ENCODE data around the gene ACVRL1.

ACVRL1 gene

DNA sequence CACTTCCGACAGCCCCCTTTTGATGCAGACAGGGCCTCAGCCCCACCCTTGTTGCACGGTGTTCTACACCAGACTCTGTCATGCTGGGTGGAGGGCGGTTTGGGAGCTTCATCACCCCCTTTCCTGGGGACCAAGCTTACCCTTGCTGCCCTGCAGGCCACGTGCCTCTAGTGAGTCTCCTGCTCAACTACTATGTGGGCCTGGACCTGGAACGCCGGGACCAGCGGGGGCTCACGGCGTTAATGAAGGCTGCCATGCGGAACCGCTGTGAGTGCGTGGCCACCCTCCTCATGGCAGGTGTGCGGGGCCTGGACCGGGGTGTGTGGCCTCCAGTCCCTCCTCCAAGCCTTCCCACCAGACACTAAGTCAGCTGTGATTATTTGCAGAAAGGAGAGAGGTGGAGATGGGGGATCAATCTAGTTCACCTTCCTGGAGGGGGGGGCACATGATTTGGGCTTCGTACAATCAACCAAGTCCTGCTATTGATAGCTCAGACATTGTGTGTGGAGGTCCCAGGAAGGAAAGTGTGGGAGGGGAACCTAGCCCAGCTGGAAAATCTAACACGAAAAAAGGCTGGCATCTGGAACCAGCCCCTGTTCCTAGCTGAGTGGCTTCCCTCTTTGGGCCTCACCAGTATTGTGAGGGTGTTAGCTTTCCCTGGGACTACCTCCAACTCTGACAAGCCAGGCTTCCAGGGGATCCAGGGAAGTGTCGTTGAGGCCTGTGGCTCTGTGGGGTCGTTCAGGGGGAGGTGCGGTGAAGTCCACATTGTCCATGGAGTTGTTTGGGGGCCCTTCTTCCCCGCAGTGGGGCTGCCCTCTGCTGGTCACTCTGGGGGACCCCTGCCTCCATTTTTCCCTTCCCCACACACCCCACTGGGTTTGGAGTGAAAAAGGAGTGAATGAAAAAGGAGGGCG is 17.8 kb upstream of the ACVRL1 start:
- H3K4me3 ChIP-seq (ENCODE audit: low read depth, low read length) = no peak overlapping the region
- peaks cover 9% of the 10 kb centered on the region for H3K4me1 ChIP-seq (ENCODE audit: control insufficient read depth, insufficient read depth, low read length, unreplicated experiment)
- H2AFZ ChIP-seq (ENCODE audit: low read length, unreplicated experiment) = no peak overlapping the region
- no peaks in the 10 kb centered on the region for H3K79me2 ChIP-seq (ENCODE audit: control insufficient read depth, insufficient read depth, low read length, unreplicated experiment)
- peaks cover 5% of the 10 kb centered on the region for H3K36me3 ChIP-seq (ENCODE audit: insufficient read depth, low read length)
- H3K27ac ChIP-seq (ENCODE audit: low read depth, low read length) = no peak overlapping the region
- H3K27me3 ChIP-seq (ENCODE audit: insufficient read depth, low read length) = no peaks in the 10 kb centered on the region

DNA sequence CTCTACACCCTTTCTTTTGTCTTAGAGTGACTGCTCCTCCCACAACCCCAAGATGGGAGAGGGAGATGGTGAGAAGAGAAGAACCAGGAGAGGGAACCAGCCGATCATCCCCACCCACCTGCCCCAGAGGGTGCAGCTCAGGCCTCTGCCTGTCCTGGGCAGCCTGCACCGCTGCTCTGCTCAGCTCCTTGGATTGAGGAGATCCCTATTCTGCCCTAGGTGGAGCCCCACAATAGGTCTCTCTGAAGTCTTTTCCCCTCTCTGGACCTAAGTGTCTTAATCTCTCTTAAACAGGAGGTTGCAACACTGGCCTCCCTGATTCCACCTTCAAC is 17.2 kb upstream of the ACVRL1 start:
- Histone ChIP-seq H2AFZ (ENCODE audit: low read length, unreplicated experiment) (no peak overlapping the region), H3K4me3 (ENCODE audit: low read depth, low read length) (no peak overlapping the region), H3K27me3 (ENCODE audit: insufficient read depth, low read length) (no peaks in the 10 kb centered on the region), H3K36me3 (ENCODE audit: insufficient read depth, low read length) (peaks cover 1% of the 10 kb centered on the region), H3K79me2 (ENCODE audit: control insufficient read depth, insufficient read depth, low read length, unreplicated experiment) (no peaks in the 10 kb centered on the region), H3K4me1 (ENCODE audit: control insufficient read depth, insufficient read depth, low read length, unreplicated experiment) (peaks cover 13% of the 10 kb centered on the region), H3K27ac (ENCODE audit: low read depth, low read length) (no peak overlapping the region)

DNA sequence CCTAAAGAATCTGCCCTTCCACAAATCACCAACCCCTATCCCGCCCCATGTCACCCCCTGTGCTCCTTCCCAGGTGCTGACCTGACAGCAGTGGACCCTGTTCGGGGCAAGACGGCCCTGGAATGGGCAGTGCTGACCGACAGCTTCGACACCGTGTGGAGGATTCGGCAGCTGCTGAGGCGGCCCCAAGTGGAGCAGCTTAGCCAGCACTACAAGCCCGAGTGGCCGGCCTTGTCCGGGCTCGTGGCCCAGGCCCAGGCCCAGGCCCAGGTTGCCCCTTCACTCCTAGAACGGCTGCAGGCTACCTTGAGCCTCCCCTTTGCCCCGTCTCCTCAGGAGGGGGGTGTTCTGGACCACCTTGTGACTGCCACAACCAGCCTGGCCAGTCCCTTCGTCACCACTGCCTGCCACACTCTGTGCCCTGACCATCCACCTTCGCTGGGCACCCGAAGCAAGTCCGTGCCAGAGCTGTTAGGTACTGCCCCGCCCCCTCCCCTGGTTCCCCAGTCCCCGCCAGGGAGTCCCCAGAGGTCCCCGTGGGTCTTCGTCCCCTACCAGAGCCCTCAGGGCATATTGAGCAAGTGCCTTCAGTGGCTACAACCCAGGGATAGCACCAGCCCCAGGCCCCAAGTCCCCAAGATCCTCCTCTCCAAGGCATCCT is 16.7 kb upstream of the ACVRL1 start:
- no peak overlapping the region for H2AFZ ChIP-seq (ENCODE audit: low read length, unreplicated experiment)
- no peaks in the 10 kb centered on the region for H3K36me3 ChIP-seq (ENCODE audit: insufficient read depth, low read length)
- peaks cover 14% of the 10 kb centered on the region for H3K4me1 ChIP-seq (ENCODE audit: control insufficient read depth, insufficient read depth, low read length, unreplicated experiment)
- no peaks in the 10 kb centered on the region for H3K27me3 ChIP-seq (ENCODE audit: insufficient read depth, low read length)
- H3K27ac ChIP-seq (ENCODE audit: low read depth, low read length) = no peak overlapping the region
- H3K79me2 ChIP-seq (ENCODE audit: control insufficient read depth, insufficient read depth, low read length, unreplicated experiment) = no peaks in the 10 kb centered on the region
- H3K4me3 ChIP-seq (ENCODE audit: low read depth, low read length) = no peak overlapping the region

DNA sequence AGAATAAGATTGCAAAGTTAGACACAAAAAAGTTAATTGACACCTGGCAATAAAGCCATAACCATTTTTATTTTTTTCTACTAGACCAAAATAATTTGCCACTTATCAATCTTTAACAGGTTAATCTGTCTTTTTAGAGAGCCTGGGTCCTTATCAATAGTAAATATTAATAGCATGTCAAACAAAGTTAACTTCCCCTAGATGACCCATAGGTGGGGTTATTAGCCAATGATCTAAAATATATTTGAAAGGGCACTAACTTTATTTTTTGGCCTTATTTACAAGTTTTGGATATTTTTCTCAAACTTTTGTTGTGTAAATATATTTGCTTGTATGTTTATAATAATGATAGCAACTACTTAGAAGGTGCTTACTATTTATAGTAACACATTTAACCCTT is 15.5 kb upstream of the ACVRL1 start:
- no peak overlapping the region for H3K27ac ChIP-seq (ENCODE audit: low read depth, low read length)
- no peak overlapping the region for H3K4me3 ChIP-seq (ENCODE audit: low read depth, low read length)
- H3K36me3 ChIP-seq (ENCODE audit: insufficient read depth, low read length) = no peaks in the 10 kb centered on the region
- H2AFZ ChIP-seq (ENCODE audit: low read length, unreplicated experiment) = no peak overlapping the region
- H3K27me3 ChIP-seq (ENCODE audit: insufficient read depth, low read length) = no peaks in the 10 kb centered on the region
- no peaks in the 10 kb centered on the region for H3K79me2 ChIP-seq (ENCODE audit: control insufficient read depth, insufficient read depth, low read length, unreplicated experiment)
- H3K4me1 ChIP-seq (ENCODE audit: control insufficient read depth, insufficient read depth, low read length, unreplicated experiment) = peaks cover 6% of the 10 kb centered on the region

DNA sequence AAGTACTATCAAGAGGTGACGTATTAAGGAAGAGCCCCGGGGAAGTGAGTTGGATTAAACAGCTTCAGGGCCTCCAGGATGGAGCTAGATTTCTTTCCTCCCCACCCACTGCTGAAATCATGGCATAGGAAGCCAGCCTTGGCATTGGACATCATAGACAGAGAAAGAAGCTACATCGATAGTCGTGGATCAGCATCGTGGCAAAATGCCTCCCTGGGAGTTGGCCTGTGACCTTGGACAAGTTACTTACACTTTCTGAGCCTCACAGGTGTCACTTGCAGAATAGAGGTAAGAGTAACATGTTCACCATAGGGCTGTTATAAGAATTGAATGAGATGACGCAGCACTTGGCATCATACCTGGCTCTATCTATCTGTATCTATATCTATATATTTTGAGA is 13.5 kb upstream of the ACVRL1 start:
- H3K4me1 ChIP-seq (ENCODE audit: control insufficient read depth, insufficient read depth, low read length, unreplicated experiment) = peaks cover 6% of the 10 kb centered on the region
- H2AFZ ChIP-seq (ENCODE audit: low read length, unreplicated experiment) = no peak overlapping the region
- no peaks in the 10 kb centered on the region for H3K36me3 ChIP-seq (ENCODE audit: insufficient read depth, low read length)
- no peaks in the 10 kb centered on the region for H3K27me3 ChIP-seq (ENCODE audit: insufficient read depth, low read length)
- no peak overlapping the region for H3K4me3 ChIP-seq (ENCODE audit: low read depth, low read length)
- H3K27ac ChIP-seq (ENCODE audit: low read depth, low read length) = no peak overlapping the region
- H3K79me2 ChIP-seq (ENCODE audit: control insufficient read depth, insufficient read depth, low read length, unreplicated experiment) = no peaks in the 10 kb centered on the region

DNA sequence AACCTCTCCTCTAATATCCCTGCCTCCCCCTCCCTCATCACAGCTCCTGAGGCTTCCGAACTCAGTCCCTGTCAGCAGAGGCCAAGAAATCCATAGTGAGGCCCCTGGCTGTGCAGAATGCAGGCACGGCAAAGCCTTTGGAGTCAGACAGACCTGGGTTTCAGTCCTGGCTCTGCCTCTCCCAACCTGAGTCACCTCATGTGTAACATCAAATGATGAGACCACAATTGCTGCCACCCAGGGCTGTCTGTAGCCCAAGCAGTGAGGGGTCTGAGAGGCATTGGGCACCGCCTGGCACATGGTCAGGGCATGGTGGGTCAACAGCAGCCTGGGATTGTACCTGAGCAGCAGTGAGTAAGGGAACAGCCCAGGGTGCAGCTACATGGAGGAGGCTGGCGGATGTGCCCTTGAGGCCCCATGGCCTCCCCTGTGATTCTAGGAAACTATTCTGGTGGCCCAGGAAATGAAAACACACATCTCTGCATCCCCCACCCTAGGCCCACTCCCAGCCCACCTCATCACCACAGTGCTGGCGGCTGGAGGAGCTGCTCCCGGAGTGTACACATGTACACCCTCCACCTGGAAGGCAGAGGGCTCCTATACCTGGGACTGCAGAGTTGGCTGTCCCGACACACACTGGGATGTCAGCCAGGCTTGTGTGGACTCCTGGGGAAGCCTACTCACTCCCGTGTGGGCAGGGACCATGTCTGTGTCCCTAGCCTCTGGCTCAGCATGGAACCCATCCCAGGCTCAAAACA is 11.7 kb upstream of the ACVRL1 start:
- Histone ChIP-seq H2AFZ (ENCODE audit: low read length, unreplicated experiment) (peak overlapping the region; percentile 28), H3K27ac (ENCODE audit: low read depth, low read length) (no peak overlapping the region), H3K27me3 (ENCODE audit: insufficient read depth, low read length) (no peaks in the 10 kb centered on the region), H3K36me3 (ENCODE audit: insufficient read depth, low read length) (no peaks in the 10 kb centered on the region), H3K4me3 (ENCODE audit: low read depth, low read length) (no peak overlapping the region), H3K79me2 (ENCODE audit: control insufficient read depth, insufficient read depth, low read length, unreplicated experiment) (no peaks in the 10 kb centered on the region), H3K4me1 (ENCODE audit: control insufficient read depth, insufficient read depth, low read length, unreplicated experiment) (peaks cover 6% of the 10 kb centered on the region)

DNA sequence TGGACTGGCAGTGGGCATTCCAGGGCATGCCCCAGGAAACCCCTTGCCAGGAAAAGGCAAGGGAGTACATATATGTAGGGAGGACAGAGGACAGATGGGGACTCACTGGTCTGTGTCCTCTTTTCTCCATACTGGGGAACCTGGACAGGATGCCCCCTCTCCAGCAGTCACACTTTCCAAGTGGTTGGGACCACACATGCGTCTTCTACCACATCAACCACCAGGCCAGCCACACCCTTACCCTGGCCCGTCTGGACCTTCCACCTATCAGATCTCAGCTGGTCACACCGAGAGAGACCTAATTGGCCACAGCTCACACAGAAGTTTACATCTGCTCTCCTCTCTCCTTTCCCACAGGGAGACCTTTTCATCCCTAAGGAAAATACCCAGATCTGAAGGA is 11.1 kb upstream of the ACVRL1 start:
- Histone ChIP-seq H2AFZ (ENCODE audit: low read length, unreplicated experiment) (no peak overlapping the region), H3K27ac (ENCODE audit: low read depth, low read length) (no peak overlapping the region), H3K36me3 (ENCODE audit: insufficient read depth, low read length) (no peaks in the 10 kb centered on the region), H3K4me3 (ENCODE audit: low read depth, low read length) (no peak overlapping the region), H3K79me2 (ENCODE audit: control insufficient read depth, insufficient read depth, low read length, unreplicated experiment) (no peaks in the 10 kb centered on the region), H3K4me1 (ENCODE audit: control insufficient read depth, insufficient read depth, low read length, unreplicated experiment) (peaks cover 6% of the 10 kb centered on the region), H3K27me3 (ENCODE audit: insufficient read depth, low read length) (no peaks in the 10 kb centered on the region)

DNA sequence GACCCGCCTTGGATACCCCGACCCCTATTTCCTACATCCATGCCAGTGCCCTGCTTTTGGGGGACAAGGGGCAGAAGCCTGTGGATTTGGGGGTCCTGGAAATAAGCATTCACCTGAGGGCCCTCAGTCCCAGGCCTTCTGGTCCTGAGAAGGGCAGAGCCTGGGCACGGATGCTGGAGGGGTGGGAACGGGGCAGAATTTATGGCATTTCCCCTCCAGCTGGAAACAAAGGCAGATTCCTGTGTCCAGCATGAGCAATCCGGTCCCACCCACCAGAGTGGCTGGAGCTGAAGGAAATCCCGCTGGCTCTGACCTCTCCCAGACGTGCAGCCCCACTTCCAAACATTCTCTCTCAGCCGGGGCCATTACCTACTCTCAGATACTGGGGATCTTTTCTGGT is 10.1 kb upstream of the ACVRL1 start:
- no peak overlapping the region for H3K27ac ChIP-seq (ENCODE audit: low read depth, low read length)
- H3K4me1 ChIP-seq (ENCODE audit: control insufficient read depth, insufficient read depth, low read length, unreplicated experiment) = peaks cover 6% of the 10 kb centered on the region
- no peaks in the 10 kb centered on the region for H3K27me3 ChIP-seq (ENCODE audit: insufficient read depth, low read length)
- H3K4me3 ChIP-seq (ENCODE audit: low read depth, low read length) = no peak overlapping the region
- no peaks in the 10 kb centered on the region for H3K36me3 ChIP-seq (ENCODE audit: insufficient read depth, low read length)
- no peak overlapping the region for H2AFZ ChIP-seq (ENCODE audit: low read length, unreplicated experiment)
- H3K79me2 ChIP-seq (ENCODE audit: control insufficient read depth, insufficient read depth, low read length, unreplicated experiment) = no peaks in the 10 kb centered on the region

DNA sequence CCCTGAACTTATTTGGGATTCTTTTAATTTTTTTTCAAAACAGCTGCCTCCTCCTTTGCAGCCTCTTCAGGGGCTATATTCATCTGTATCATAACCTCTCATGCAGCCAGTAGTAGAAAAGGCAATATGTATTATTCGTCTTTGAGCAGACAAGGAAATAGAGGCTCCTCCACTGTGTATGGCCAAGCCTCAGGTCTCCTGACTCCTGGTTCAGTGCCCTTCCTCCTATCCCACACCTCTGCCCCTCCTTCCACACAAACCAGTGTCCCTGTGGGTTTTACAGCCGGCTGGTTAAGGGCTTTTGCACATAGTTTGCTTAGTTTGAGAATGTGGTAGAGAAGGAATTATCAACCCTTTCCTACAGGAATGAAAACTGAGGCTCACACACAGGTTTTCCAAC is 8.8 kb upstream of the ACVRL1 start:
- Histone ChIP-seq H3K27me3 (ENCODE audit: insufficient read depth, low read length) (no peaks in the 10 kb centered on the region), H3K4me1 (ENCODE audit: control insufficient read depth, insufficient read depth, low read length, unreplicated experiment) (peaks cover 6% of the 10 kb centered on the region), H3K36me3 (ENCODE audit: insufficient read depth, low read length) (no peaks in the 10 kb centered on the region), H2AFZ (ENCODE audit: low read length, unreplicated experiment) (no peak overlapping the region), H3K27ac (ENCODE audit: low read depth, low read length) (no peak overlapping the region), H3K79me2 (ENCODE audit: control insufficient read depth, insufficient read depth, low read length, unreplicated experiment) (no peaks in the 10 kb centered on the region), H3K4me3 (ENCODE audit: low read depth, low read length) (no peak overlapping the region)

DNA sequence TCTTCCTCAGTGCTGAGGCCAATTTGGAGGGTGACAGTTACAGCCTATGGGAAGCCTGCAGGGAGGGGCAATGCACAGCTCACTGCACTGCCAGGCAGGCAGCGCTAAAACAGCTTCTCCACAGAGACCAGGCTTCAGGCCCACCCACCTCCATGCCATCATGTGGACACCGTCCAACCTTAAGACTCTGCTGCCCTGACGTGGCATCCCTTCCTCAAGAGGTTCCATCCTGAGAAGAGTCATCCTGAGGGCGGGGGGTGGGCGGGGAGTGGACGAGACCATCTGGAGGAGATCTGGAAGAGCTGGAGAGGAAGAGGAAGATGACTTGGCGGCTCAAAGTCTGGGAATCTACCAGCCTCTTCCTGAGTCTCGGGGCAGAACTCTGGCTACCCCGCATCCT is 8.4 kb upstream of the ACVRL1 start:
- no peak overlapping the region for H3K4me3 ChIP-seq (ENCODE audit: low read depth, low read length)
- peaks cover 6% of the 10 kb centered on the region for H3K4me1 ChIP-seq (ENCODE audit: control insufficient read depth, insufficient read depth, low read length, unreplicated experiment)
- no peaks in the 10 kb centered on the region for H3K36me3 ChIP-seq (ENCODE audit: insufficient read depth, low read length)
- no peak overlapping the region for H2AFZ ChIP-seq (ENCODE audit: low read length, unreplicated experiment)
- no peaks in the 10 kb centered on the region for H3K27me3 ChIP-seq (ENCODE audit: insufficient read depth, low read length)
- no peaks in the 10 kb centered on the region for H3K79me2 ChIP-seq (ENCODE audit: control insufficient read depth, insufficient read depth, low read length, unreplicated experiment)
- no peak overlapping the region for H3K27ac ChIP-seq (ENCODE audit: low read depth, low read length)

Measured in ACC112 (cell line).